DMS 273 treated with DMSO at 0.1 percent for 48 hours (cell line): ENCODE data around the gene LRRC8E.
"Not testable (repeated sequence)": the region's sequence is repeated elsewhere in the genome, so short reads cannot be mapped to it uniquely, and the experiment has no call there.

Experiments used
- DNase-seq: peaks from one replicate; lab custom pipeline; 2025; lab: John Stamatoyannopoulos, UW

LRRC8E gene

GRCh38 chr19:7908742-7909461 lies 20.6 kb downstream of the LRRC8E start:
- no peak for DNase-seq

DNA sequence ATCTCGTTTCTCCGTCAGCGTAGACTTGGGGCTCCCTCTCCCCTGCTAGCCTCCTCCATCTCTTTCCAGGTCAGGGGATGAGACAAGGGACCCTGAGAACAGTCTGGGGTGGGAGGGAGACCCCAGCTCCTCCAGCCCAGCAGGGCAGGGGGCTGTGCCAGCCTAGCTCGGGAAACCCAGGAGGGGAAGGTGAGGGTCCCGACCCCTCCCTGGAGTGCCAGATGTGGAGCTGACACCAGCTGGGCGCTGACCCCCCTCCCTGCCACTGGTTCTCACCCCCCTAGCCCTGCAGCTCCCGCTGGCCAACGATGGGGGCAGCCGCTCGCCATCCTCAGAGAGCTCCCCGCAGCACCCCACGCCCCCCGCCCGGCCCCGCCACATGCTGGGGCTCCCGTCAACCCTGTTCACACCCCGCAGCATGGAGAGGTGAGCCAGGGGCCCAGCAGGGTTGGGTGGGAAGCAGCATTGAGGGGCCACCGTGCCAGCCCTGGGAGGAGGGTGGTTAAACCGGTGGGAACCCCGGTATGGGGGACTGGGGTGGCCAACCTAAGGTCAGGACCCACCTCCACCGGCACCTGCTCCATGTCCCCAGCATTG lies 21.3 kb downstream of the LRRC8E start:
- no peak for DNase-seq

DNA sequence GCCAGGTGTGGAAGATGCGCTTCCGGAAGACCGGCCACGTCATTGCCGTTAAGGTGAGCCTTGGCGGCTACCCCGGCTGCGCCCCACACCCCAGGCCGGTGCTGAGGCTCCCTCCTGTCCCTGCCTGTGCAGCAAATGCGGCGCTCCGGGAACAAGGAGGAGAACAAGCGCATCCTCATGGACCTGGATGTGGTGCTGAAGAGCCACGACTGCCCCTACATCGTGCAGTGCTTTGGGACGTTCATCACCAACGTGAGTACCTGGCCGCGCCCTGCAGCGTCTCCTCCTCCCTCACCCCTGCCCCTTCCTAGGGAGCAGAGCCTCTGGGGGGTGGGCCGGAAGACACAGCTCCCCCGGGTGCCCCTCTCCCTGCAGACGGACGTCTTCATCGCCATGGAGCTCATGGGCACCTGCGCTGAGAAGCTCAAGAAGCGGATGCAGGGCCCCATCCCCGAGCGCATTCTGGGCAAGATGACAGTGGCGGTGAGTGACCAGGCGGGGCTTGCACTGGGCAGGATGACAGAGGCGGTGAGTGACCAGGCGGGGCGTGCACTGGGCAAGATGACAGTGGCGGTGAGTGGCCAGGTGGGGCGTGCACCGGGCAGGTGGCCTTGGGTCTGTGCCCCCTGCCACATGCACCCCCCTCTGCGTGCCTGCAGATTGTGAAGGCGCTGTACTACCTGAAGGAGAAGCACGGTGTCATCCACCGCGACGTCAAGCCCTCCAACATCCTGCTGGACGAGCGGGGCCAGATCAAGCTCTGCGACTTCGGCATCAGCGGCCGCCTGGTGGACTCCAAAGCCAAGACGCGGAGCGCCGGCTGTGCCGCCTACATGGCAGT lies 22.2 kb downstream of the LRRC8E start:
- DNase-seq, result no peak

DNA sequence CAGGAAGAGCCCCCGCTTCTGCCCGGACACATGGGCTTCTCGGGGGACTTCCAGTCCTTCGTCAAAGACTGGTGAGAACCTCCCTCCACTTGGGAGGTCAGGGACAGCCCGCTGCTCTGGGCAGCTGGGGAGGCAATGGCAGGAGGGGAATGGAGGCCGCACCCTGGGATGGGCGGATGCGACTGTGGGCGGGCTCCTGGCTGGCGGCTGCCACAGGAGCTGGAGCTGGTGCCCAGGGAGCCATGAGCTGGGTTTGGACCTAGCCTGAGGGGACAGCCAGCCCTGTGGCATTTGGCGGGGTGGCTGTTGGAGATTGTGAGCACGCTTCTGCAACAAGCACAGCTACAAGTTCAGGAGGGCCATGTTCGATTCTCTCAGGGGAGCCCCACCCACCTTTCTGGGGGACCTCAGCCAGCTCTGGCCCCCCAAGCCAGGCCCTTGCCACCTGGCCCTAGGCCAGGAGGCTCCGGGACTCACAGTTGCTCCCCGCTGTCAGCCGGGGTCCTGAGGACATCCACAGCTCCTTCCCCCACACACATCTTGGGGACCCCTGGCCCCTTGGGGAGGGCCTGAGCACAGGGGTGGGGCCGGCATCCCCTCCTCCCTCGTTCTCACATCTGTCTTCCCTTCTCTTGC lies 23.3 kb downstream of the LRRC8E start:
- no peak for DNase-seq

DNA sequence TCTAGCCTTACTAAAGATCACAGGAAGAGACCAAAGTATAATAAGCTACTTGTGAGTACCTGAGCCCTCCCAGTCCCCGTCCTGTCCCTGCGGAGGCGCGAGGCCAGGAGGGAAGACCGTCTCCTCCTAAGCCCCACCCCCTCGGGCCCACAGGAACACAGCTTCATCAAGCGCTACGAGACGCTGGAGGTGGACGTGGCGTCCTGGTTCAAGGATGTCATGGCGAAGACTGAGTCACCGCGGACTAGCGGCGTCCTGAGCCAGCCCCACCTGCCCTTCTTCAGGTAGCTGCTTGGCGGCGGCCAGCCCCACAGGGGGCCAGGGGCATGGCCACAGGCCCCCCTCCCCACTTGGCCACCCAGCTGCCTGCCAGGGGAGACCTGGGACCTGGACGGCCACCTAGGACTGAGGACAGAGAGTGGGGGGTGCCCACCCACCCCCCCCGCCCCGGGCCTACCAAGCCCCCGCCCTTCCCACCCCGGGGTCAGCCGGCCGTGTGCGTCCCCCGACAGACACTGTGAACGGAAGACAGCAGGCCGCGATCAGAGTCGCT lies 23.9 kb downstream of the LRRC8E start:
- DNase-seq, result no peak

GRCh38 chr19:7912697-7913564 lies 24.6 kb downstream of the LRRC8E start:
- DNase-seq, result no peak

DNA sequence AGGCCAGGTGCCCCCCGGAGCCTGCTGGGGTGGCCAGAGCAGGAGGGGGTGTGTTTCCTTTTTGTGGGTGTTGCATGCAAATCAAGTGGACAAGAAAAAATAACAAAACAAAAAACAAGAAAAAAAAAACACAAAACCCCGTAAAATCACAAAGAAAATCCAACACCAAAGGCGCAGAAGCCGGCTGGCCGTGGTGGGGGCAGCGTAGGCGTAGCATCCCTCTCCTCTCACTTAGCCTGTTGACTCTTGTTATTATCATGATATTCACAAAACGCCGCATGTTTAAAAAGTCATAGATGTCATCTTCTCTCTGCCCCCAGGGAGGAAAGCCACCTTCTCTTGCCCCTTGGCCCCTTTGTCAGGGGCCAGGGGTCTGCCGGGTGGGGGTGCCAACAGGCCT lies 25.3 kb downstream of the LRRC8E start:
- no peak for DNase-seq

DNA sequence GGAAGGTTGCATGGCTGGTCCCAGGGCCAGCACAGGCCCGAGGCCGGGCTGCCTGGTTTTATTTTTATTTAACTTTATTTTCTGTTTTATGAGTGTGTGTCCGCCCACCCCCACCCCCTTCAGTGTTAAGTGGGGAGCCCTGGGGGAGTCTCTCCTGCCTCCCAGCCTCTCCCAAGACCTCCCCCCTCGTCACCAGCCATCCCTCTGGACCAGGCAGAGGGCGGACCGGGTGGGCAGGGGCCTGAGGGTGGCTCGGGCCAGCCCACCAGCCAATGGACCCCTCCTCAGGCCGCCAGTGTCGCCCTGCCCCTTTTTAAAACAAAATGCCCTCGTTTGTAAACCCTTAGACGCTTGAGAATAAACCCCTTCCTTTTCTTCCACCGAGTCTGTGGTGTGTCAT lies 25.8 kb downstream of the LRRC8E start:
- DNase-seq, result no peak

- DNase-seq, result no peak
These were observed 26.3 kb downstream of the LRRC8E start, which contains the start of gene TGFBR3L for GRCh38 chr19:7914598-7915045. TGFBR3L (plus strand) TSS chr19:7914830.

DNA sequence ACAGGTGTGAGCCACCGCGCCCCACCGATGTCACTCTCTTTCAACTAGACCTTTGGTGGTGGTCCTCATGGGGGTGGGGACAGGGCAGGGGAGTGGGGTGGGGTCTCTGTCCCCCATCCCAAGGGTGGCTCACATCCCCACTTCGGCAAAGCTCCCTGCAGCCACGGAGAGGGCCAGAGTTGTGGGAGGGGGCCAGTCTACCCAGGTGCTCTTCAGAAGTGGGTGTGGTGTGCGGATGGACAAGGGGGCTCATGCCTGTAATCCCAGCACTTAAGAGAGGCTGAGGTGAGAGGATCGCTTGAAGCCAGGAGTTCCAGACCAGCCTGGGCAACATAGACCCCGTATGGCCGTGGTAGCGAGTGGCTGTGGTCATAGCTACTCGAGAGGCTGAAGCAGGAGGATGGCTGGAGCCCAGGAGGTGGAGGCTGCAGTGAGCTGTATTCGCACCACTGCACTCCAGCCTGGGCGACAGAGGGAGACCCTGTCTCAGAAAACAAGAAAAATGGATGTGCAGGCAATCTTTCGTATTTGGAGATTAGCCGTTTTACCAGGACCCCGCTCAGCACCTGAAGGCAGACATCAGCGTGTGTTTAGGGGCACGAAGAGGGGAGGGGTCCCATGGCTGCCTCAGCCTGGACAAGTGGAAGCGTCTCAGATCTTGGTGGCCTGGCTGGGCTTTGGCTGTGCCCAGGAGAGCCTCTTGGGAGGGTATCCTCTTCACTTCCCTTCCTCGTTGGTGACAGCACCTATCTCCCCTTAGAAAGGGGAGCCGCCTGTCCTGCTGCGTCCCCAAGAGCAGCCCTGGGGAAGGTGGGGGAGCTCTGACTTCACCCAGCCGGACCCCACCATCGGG lies 27.2 kb downstream of the LRRC8E start:
- no peak for DNase-seq

- DNase-seq, result no peak
These were observed 28.0 kb downstream of the LRRC8E start for GRCh38 chr19:7916103-7916954.

GRCh38 chr19:7916955-7917266 lies 28.6 kb downstream of the LRRC8E start:
- DNase-seq, result no peak

GRCh38 chr19:7917267-7918061 lies 29.2 kb downstream of the LRRC8E start:
- DNase-seq, result no peak

DNA sequence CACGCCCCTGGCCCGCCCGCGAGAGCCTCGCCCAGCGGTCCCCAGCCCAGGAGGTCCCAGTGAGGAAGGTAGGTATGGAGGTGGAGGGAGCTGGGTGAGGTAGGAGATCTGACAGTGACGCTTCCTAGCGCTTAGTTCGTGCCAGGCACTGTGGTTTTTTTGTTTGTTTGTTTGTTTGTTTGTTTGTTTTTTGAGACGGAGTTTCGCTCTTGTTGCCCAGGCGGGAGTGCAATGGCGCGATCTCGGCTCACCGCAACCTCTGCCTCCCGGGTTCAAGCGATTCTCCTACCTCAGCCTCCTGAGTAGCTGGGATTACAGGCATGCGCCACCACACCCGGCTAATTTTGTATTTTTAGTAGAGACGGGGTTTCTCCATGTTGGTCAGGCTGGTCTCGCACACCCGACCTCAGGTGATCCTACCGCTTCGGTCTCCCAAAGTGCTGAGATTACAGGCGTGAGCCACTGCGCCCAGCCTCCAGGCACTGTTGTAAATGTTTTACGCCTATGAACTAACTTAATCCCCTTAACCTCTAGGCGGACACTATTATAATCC lies 29.8 kb downstream of the LRRC8E start:
- not testable (repeated sequence) for DNase-seq

DNA sequence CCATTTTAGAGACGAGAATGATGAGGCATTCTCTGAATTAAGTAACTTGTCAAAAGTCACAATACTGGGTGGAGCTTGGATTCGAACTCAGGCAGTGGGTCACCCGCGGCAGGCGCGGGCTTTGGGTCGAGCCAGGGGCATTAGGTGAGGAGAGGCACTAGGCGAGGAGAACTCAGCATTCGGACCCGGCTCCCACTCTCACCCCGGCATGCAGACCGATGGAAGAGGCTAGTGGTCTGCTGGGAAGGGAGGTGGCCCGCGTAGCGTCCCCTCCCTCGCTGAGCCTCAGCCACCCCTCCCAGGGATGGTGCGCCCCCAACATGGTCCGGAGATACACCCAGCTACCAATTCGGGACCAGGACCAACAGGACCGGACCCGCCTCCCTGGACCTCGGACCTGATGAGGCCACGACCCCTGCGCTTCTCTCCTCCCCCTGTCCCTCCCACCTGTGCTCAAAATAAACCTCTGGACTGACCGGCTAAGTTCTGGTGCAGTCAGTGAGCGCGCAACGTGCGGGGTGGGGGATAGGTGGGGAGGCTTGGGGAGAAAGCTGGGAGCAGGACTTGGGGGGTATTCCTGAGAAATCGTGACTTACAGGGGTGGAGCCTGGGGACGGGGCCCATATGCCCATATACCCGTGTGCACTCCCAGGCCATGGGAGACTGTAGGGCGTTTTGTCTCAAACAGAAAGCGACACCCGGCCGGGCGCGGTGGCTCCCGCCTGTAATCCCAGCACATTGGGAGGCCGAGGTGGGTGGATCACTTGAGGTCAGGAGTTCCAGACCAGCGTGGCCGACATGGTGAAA lies 30.5 kb downstream of the LRRC8E start:
- no peak for DNase-seq

DNA sequence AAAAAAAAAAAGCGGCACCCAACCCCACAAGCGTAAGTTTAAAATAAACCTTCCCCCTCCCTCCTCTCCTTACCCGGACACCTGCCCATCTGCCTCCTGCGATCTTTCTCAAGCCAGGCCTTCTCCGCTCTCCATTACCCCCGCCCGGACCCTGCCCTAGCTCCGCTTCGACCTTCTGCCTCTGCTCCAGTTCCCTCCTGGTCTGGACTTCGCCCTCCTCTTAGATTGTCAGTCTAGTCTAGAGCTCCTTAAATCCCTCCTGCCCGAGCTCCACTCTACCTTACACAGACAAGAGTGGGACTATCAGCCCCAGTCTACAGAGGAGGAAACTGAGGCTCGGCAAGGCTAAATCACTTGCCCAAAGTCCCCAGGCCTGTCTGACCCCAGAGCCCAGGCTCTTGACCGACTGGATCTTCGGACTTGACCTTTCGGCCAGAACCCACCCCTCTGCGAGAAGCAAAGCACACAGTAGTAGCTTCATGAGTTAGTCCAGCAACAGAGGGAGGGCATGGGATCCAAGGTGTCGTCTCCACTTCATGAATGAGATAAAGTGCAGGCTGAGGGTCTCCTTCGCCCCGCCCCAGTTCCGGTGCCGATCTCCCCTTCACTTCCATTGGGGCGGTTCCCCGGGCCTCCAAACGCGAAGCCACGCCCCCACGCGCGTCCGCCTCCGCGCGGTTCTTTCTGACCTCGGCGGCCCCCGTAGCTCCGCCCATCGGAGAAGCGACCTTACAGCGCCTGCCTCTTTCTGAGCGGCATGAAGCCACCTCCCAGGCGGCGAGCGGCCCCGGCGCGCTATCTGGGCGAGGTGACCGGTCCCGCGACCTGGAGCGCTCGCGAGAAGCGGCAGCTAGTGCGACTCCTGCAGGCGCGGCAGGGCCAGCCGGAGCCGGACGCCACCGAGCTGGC lies 31.6 kb downstream of the LRRC8E start, which contains the start of gene SNAPC2:
Gene SNAPC2, plus strand, starts transcription at position 729 of the 909 bp plus-strand sequence. Its CDS starts 29 bp downstream, at position 758.
- peak; percentile 82 for DNase-seq
